Measurements from ENCODE around the gene SLC22A23.

The SLC22A23 gene

DNA sequence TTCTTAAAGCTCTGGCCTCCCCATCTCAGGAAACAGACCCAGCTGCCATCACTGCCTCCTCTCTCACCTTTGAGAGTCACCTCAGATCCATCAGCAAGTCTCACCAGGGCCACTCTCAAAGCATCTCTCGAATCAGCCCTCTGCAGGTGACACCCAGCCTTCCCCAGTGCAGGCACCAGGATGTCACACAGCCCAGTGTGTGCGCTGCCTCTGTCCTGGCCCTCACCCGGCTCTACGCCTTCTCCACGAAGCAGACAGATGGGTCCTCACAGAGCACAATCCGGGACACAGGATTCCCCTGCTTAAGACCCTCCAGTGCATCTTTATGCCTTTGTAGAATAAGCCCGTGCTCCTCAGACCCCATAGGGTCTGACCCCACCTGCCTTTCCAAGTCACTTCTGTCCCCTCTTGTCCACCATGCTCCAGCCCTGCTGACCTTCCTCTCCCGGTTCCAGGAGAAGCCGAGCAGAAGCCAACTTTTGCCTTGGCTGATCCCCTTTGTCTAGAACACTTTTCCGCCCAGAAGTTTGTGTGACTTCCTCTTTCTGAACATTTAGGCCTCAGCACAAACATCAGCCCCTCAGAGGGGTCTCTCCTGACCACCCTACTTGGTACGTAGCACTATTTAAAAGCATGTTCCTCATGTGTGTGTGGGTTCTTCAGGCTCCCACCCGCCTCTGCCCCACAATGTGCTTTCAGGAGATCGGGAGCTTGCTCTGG is 137.9 kb downstream of the SLC22A23 start:
- no peak for DNase-seq (ENCODE audit: low read depth in 2 of 2)

DNA sequence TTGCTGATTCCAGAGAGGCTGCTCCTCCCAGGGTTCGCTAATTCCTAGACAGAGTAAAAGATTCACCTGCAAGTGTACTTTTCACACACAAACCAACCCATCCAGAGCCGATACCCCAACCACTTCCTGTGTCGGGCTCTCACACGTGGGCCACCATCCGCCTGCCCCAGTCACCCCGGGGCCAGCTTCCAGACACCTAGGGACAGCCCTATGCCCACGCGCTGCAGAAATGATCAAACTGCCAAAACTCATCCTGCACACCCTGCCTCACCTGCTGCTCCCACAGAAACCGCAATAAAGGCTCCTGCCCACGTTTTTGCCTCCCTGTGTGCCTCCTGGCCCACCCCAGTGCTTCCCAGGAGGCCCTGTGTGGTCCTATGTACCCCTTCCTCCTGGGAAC is 138.6 kb downstream of the SLC22A23 start:
- no peak for DNase-seq (ENCODE audit: low read depth in 2 of 2)

- no peak for DNase-seq (ENCODE audit: low read depth in 2 of 2)
Observed at GRCh38 chr6:3317741-3318211, 139.1 kb downstream of the SLC22A23 start.

DNA sequence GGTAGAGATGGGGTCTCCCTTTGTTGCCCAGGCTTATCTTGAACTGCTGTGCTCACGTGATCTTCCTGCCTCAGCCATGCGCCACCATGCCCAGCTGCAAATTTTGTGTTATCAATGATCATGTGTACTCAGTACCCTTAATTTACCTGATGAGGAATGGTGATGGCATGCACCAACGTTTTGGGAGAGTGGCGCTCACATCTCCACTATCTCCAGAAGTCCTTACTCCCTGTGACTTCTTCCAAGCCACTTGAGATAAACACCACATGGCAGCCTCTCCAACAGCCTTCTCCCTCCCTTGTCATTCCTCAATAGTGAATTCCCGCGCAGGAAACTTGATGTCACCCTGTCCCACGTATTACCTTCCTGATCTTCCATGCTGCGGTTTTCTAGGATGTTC is 140.0 kb downstream of the SLC22A23 start:
- no peak for DNase-seq (ENCODE audit: low read depth in 2 of 2)

GRCh38 chr6:3316331-3316730 is 140.5 kb downstream of the SLC22A23 start:
- no peak for DNase-seq (ENCODE audit: low read depth in 2 of 2)

- no peak for DNase-seq (ENCODE audit: low read depth in 2 of 2)
Observed at GRCh38 chr6:3315841-3316240, 141.0 kb downstream of the SLC22A23 start.

- DNase-seq (ENCODE audit: low read depth in 2 of 2) = no peak
Observed at GRCh38 chr6:3314621-3315467, 142.0 kb downstream of the SLC22A23 start.

- DNase-seq (ENCODE audit: low read depth in 2 of 2) = no peak
Observed at GRCh38 chr6:3314176-3314575, 142.7 kb downstream of the SLC22A23 start.

DNA sequence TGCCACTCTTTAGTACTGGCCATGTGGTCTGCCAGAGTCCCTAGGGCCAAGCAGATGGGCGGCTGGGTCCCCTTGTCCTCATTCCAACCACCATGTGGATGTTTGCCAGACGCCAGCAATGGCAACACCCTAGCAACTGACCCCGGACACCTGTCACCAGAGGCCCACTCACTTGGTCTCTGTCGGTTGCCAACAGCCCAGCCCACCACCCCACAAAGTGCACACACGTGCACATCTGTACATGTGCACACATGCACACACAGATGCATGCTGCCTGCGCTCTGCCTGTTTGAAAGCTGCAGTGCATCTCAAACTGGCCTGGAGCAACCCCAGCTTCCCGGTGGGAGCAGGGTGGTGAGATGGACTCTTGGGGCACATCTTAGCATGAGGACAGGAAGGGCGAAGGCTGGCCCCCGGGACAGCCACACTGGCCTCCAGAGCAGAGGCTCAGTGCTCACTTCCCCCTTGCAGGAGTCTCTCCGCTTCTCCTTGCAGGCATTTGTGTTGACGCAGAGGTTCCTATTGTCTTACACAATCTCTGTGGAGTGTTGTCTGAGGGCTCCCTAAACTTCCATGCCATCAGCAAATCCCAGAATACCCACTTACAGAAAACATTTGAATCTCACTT is 144.1 kb downstream of the SLC22A23 start:
- DNase-seq (ENCODE audit: low read depth in 2 of 2) = no peak

GRCh38 chr6:3311826-3312225 is 145.0 kb downstream of the SLC22A23 start:
- DNase-seq (ENCODE audit: low read depth in 2 of 2) = no peak

DNA sequence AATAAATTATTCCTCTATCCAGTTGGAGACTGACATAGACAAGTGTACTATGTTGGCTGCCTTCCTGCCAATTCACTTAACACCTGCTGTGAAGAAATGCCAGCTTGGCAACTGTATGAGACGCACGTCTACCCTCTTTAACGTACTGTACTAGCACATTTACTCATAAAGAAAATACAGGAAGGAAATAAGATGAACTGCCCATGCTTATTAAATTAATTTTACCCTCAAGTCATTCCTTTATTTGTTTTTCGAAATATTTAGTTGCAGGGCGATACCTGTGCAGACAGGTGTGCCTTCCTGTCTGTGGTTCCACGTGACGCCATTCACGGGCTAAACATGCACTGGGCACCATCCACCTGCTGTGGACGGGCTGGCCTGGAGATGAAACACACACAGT is 146.1 kb downstream of the SLC22A23 start:
- DNase-seq (ENCODE audit: low read depth in 2 of 2) = no peak

GRCh38 chr6:3310051-3310448 is 146.8 kb downstream of the SLC22A23 start:
- no peak for DNase-seq (ENCODE audit: low read depth in 2 of 2)

DNA sequence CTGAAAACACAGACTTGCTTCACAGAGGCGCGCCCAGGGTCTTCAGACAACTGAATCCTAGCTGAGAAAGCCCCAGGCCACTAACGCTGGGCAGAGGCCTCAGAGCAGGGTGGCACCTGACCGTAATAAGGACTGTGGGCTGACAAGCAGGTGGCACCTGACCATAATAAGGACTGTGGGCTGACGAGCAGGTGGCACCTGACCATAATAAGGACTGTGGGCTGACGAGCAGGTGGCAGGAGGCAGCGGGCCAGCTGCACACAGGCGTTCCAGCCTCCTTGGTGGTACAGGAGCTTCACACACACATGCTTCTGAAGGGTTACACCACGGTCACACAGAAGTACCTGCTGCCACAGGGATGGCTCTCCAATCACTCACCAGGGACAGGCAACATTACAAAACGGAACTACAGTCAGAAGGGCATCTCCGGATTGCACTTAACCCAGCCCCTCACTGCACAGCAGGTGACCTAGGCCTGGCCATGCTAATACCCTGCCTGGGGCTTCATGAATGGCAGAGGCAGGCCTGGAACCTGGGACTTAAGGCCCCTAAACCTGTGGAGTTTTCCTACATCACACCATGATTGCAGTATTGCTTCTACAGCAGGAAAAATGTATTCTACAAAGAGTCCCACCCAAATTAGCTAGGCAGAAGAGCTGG is 147.3 kb downstream of the SLC22A23 start:
- no peak for DNase-seq (ENCODE audit: low read depth in 2 of 2)

DNA sequence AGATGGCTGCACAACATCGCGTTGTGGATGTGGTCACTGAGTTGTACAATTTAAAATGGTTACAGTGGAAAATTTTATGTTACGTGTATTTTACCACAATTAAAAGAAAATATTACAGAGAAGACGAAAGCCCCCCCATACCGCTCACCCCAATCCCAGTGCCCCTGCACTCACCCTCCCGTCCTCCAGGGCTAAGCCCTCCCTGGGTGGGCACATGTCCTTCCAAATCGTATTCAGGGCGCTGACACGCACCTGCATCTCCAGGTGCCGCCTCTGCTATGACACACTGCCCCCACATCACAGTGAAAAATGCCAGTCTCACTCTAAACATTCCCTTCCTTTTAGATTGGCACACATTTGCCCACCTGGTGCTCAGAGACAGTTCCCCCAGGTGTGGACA is 148.7 kb downstream of the SLC22A23 start:
- no peak for DNase-seq (ENCODE audit: low read depth in 2 of 2)

DNA sequence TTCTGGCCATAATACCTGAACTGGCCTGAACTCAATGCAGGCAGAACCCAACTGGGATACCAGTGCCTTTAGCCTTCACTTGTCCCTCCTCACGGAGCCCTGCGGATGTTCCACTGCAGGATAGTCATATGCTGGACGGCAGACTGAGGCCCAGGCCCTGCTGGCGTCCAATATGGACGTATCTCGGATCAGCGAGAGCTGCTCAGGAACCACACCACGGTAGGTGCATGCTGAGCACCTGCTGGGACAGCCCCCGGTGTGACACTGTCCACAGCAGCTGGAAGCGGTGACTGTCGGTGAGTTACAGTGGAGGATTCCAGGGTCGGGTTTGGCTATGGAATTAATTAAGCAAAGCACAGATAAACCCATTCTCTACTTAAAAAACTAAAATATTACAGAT is 149.4 kb downstream of the SLC22A23 start:
- DNase-seq (ENCODE audit: low read depth in 2 of 2) = no peak

DNA sequence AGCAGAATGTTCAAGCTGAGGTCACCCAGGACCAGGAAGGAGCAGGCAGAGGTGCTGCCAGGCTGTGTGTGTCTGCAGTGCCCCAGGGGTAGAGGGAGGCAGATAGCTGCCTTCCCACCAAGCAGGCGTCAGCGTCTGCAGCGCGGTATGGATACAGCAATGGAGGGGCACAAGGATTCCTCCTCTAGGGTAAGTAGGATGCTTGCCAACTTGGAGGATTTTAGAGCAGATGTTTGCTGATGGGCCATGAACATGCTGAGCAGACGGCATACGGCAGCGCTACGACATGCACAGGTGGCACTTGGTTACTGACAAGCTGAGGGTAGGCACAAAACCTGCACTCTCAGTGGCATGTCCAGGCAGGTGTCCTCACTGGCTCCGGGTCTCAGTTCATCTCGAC is 150.0 kb downstream of the SLC22A23 start:
- no peak for DNase-seq (ENCODE audit: low read depth in 2 of 2)

- DNase-seq (ENCODE audit: low read depth in 2 of 2) = no peak
Observed at GRCh38 chr6:3305831-3306230, 151.0 kb downstream of the SLC22A23 start.

- no peak for DNase-seq (ENCODE audit: low read depth in 2 of 2)
Observed at GRCh38 chr6:3305216-3305565, 151.7 kb downstream of the SLC22A23 start.

- no peak for DNase-seq (ENCODE audit: low read depth in 2 of 2)
Observed at GRCh38 chr6:3304500-3305215, 152.2 kb downstream of the SLC22A23 start.

- no peak for DNase-seq (ENCODE audit: low read depth in 2 of 2)
Observed at GRCh38 chr6:3303795-3304411, 152.9 kb downstream of the SLC22A23 start.

- no peak for DNase-seq (ENCODE audit: low read depth in 2 of 2)
Observed at GRCh38 chr6:3301506-3301905, 155.3 kb downstream of the SLC22A23 start.

Data from fibroblast of skin of left quadriceps (primary cell).